Ovary (tissue), 9 donors: Measurements from ENCODE around the gene SCN5A. TPM values are rescaled to one million over a fixed set of nuclear protein-coding genes. Genes with fewer than 3 reads are reported as not detected.

Experiments
- DNase-seq, 5 donors: peaks; one replicate each; pipeline ENCODE4 v3.0.0-alpha.2; 2019 to 2020
- H3K27ac ChIP-seq, 2 donors: fragments of 200-600 bp; one replicate each; pipeline versions ENCODE4 v1.5.1 to v1.8.0; 2019 to 2022
- H3K27me3 ChIP-seq: fragments of 200-600 bp; one replicate; pipeline ENCODE4 v1.8.0; 2022
- H3K36me3 ChIP-seq: fragments of 200-600 bp; sonication (generic); one replicate; pipeline ENCODE4 v1.5.1; 2019
- H3K4me1 ChIP-seq: one replicate; pipeline ENCODE4 v1.8.1; 2013; ENCODE audit warnings: mild to moderate bottlenecking, moderate library complexity; ENCODE audit not compliant: insufficient read depth
- H3K4me3 ChIP-seq: fragments of 200-600 bp; sonication (generic); one replicate; pipeline ENCODE4 v1.5.1; 2017
- H3K9me3 ChIP-seq, 2 donors: fragments of 200-600 bp in 1 of 2; sonication (generic) in 1 of 2; one replicate each; pipeline versions ENCODE4 v1.5.1 to v1.8.1; 2013 to 2019; ENCODE audit warnings: mild to moderate bottlenecking in 1 of 2, moderate library complexity in 1 of 2
- EP300 ChIP-seq: sonication (generic); formaldehyde crosslinking; IDR thresholded peaks from one replicate; pipeline ENCODE4 v1.6.1; 2017; ENCODE audit warnings: antibody characterized with exemption
- POLR2A ChIP-seq: fragments of 450-650 bp; IDR thresholded peaks from one replicate; pipeline ENCODE4 v1.6.1; 2017; ENCODE audit warnings: antibody characterized with exemption, mild to moderate bottlenecking, moderate library complexity
- WGBS, 3 donors: extraction: QIAGEN DNeasy Blood & Tissue Kit in 1 of 3; methylation state at CpG; one replicate each; pipeline versions ENCODE4 v1.1.5 to v1.1.7; 2013 to 2017; 5-methylcytosine and 5-hydroxymethylcytosine counted together
- intact Hi-C, 4 donors: fragments of 100-400 bp; cut with DNase I; formaldehyde crosslinking; loops; one replicate each; pipeline versions ENCODE4 v1.11.0 to v1.15.1; 2022 to 2023
- polyA plus RNA-seq, 2 donors: library from polyadenylated mRNA; stranded (reverse); fragments of 200-250 nt in 1 of 2; fragments of 350-450 nt in 1 of 2; fragmentation: Illumina TruSeq in 1 of 2; extraction: RNeasy Lipid Tissue Mini Kit (QIAGEN cat#74804) in 1 of 2; gene quantifications; one replicate each; pipeline ENCODE4 v1.2.3, GENCODE V29; 2013 to 2014
- total RNA-seq, 7 donors: library from RNA; depleted of rRNA in 2 of 7; stranded (reverse); fragments of >200 nt in 2 of 7; fragmentation: NEBNext Ultra II Directional in 3 of 7; extraction: Animal tissue kit (Norgen Biotek cat#: 25700) in 3 of 7; gene quantifications; one replicate each; pipeline versions ENCODE4 v1.1.0 to v1.2.4, GENCODE V29; 2016 to 2023
- TF ChIP-seq, protein P1 (sequence below), 3 donors: fragments of 450-650 bp in 2 of 3; fragments of 200-600 bp in 1 of 3; IDR thresholded peaks; one replicate each; pipeline versions ENCODE4 v1.5.1 to v1.8.0; 2016 to 2022; ENCODE audit warnings: antibody characterized with exemption in 3 of 3, mild to moderate bottlenecking in 1 of 3
- donor health status: DM: no; HTN: no; CAD: no; lungs with moderate emphysema.
- donor health status: DM: no; HTN: no; CAD: no.
- donor health status: Bipolar disorder and iron deficiency.
- donor health status: DM: yes; HTN: yes; CAD: no.
- donor health status: DM: no; HTN: no; CAD: no.
- donor health status: DM: yes; HTN: yes; CAD: no.

Gene SCN5A
- total and polyA plus RNA-seq, 9 donors: 0.67 to 4.7 (median 2.1) TPM

GRCh38 chr3:38603731-38604131 lies 45.8 kb downstream of the SCN5A start:
- H3K27ac ChIP-seq: no peak overlapping the region
- H3K4me3 ChIP-seq: no peak overlapping the region
- H3K36me3 ChIP-seq: no peaks in the 10 kb centered on the region
- intact Hi-C loops: no loop called here
- no peaks in the 10 kb centered on the region for H3K27me3 ChIP-seq
- no peaks in the 10 kb centered on the region for H3K9me3 ChIP-seq
- peak in 1 of 5 donors; percentile 16 for DNase-seq
- TF ChIP-seq POLR2A: no peak
- TF ChIP-seq, protein P1, sequence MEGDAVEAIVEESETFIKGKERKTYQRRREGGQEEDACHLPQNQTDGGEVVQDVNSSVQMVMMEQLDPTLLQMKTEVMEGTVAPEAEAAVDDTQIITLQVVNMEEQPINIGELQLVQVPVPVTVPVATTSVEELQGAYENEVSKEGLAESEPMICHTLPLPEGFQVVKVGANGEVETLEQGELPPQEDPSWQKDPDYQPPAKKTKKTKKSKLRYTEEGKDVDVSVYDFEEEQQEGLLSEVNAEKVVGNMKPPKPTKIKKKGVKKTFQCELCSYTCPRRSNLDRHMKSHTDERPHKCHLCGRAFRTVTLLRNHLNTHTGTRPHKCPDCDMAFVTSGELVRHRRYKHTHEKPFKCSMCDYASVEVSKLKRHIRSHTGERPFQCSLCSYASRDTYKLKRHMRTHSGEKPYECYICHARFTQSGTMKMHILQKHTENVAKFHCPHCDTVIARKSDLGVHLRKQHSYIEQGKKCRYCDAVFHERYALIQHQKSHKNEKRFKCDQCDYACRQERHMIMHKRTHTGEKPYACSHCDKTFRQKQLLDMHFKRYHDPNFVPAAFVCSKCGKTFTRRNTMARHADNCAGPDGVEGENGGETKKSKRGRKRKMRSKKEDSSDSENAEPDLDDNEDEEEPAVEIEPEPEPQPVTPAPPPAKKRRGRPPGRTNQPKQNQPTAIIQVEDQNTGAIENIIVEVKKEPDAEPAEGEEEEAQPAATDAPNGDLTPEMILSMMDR (IDR thresholded peaks at IDR 0.05): no peak
- TF ChIP-seq EP300: no peak
- no peaks in the 10 kb centered on the region for H3K4me1 ChIP-seq
- whole genome bisulfite sequencing, 3 donors: 92 to 95% (median 92%) methylated on average over 14 to 16 of the region's 16 CpGs

GRCh38 chr3:38602576-38603250 lies 46.8 kb downstream of the SCN5A start:
- Histone ChIP-seq H3K36me3 (no peaks in the 10 kb centered on the region), H3K4me3 (no peak overlapping the region), H3K27me3 (no peaks in the 10 kb centered on the region), H3K4me1 (no peaks in the 10 kb centered on the region), H3K9me3 (no peaks in the 10 kb centered on the region), H3K27ac (no peak overlapping the region)
- TF ChIP-seq, protein P1 (IDR thresholded peaks at IDR 0.05): no peak
- no peak for TF ChIP-seq EP300
- no peak for TF ChIP-seq POLR2A
- DNase-seq: peak in 1 of 5 donors; percentile 1
- 87 to 90% (median 90%) methylated on average over 7 of the region's 7 CpGs for WGBS, 3 donors
- intact Hi-C loops: no loop called here

DNA sequence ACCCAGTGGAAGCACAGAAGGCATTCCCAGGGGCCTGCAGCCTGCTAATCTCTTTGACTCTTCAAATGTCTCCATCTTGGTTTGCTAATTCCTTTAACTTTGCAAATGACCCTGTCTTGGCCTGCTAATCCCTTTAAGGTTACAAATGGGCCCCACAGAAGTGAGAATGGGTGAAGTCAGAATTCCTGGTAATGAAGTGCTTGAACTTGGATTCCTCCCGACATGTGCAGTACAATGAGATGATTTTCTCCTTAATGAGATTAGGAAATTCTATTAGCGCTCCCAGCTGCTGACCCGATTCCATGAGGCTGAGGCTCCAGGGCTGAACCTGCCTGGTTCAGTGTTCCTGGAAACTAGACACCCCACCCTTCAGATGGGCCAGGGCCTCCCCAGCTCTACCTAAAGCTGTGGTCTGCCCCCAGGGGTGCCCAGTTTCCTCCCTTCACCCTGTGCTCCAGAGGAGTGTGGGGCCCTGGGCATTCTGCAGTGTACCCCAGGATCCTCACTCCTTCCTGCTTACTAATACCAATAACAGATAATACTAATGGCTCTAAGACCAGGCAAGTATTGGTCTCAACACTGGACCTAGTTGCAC lies 47.4 kb downstream of the SCN5A start:
- intact Hi-C loops: no loop called here
- no peaks in the 10 kb centered on the region for H3K36me3 ChIP-seq
- DNase-seq: peak in 1 of 5 donors; percentile 7

GRCh38 chr3:38600551-38600950 lies 48.9 kb downstream of the SCN5A start:
- intact Hi-C loops: no loop called here
- Histone ChIP-seq H3K36me3 (no peaks in the 10 kb centered on the region), H3K4me3 (no peak overlapping the region), H3K4me1 (no peaks in the 10 kb centered on the region), H3K9me3 (no peaks in the 10 kb centered on the region), H3K27me3 (no peaks in the 10 kb centered on the region), H3K27ac (no peak overlapping the region)
- 81 to 88% (median 85%) methylated on average over 1 of the region's 1 CpG for WGBS, 3 donors
- TF ChIP-seq EP300 (no peak), POLR2A (no peak)
- TF ChIP-seq, protein P1 (IDR thresholded peaks at IDR 0.05): no peak
- peak in 1 of 5 donors; percentile 5 for DNase-seq

More for the DNA sequence above, 47.4 kb downstream of the SCN5A start:
- no peaks in the 10 kb centered on the region for H3K27me3 ChIP-seq
- WGBS, 3 donors: 94 to 96% (median 95%) methylated on average over 3 of the region's 3 CpGs
- no peaks in the 10 kb centered on the region for H3K4me1 ChIP-seq
- H3K27ac ChIP-seq: no peak overlapping the region
- no peak overlapping the region for H3K4me3 ChIP-seq
- no peaks in the 10 kb centered on the region for H3K9me3 ChIP-seq
- TF ChIP-seq, protein P1 (IDR thresholded peaks at IDR 0.05): no peak
- no peak for TF ChIP-seq POLR2A
